GM21786 (cell line): ENCODE results near the gene PSMC5.
A peak's percentile ranks its signal among the peaks of the same experiment; 100 is the strongest.
"Not testable (repeated sequence)": the region's sequence is repeated elsewhere in the genome, so short reads cannot be mapped to it uniquely, and the experiment has no call there.

Source experiments
- ATAC-seq: cut with Tn5 transposase; IDR thresholded peaks from one replicate; pipeline ENCODE4 v1.9.1; 2021; ENCODE audit not compliant: unreplicated experiment

The PSMC5 gene

DNA sequence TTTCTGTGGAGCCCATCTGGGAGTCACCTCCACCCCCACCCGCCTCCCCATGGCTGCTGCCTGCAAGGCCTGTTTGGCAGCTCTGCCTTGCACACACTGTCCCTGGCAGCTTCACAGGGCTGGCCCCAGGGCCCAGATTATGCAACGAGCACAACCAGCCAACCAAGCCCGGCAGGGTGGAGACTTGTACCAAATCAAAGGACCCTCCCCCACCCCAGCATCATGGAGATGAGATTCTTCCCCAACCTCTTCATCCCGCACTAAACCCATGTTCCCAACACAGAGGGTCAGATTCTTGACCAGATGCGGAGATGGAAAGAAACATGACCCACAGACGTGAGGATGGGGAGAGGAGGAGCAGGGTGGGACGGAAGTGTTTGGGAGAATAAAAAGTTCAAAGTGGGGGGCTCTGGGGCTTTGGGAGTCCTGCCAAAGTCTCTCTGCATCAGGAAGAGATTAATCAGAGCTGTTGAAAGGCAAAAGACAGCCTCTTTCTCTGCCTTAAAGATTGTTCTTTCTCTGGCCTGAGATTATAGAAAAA lies 11.5 kb downstream of the PSMC5 start:
- ATAC-seq: no peak

- no peak for ATAC-seq
These were observed 13.5 kb downstream of the PSMC5 start for GRCh38 chr17:63840591-63841349.

- ATAC-seq: no peak
These were observed 14.3 kb downstream of the PSMC5 start for GRCh38 chr17:63841350-63842172.

DNA sequence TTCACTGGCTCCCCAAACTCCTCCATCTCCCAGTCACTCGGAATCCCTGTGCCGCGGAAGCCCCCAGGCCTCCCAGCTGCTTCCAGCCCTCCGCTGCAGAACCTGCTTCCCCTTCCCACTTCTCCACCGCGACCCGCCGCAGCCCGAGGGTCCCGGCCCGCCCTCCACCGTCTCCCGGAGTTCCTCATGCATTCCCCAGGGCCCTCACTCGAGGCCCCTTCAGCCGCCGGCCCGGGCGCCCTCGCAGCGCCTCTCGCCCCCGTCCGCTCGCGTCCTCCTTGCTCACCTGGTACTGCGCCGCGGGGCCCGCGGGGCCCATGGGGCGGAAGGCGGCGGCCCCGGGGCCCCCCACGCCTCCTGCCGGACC lies 14.9 kb downstream of the PSMC5 start:
- ATAC-seq: peak; percentile 6

DNA sequence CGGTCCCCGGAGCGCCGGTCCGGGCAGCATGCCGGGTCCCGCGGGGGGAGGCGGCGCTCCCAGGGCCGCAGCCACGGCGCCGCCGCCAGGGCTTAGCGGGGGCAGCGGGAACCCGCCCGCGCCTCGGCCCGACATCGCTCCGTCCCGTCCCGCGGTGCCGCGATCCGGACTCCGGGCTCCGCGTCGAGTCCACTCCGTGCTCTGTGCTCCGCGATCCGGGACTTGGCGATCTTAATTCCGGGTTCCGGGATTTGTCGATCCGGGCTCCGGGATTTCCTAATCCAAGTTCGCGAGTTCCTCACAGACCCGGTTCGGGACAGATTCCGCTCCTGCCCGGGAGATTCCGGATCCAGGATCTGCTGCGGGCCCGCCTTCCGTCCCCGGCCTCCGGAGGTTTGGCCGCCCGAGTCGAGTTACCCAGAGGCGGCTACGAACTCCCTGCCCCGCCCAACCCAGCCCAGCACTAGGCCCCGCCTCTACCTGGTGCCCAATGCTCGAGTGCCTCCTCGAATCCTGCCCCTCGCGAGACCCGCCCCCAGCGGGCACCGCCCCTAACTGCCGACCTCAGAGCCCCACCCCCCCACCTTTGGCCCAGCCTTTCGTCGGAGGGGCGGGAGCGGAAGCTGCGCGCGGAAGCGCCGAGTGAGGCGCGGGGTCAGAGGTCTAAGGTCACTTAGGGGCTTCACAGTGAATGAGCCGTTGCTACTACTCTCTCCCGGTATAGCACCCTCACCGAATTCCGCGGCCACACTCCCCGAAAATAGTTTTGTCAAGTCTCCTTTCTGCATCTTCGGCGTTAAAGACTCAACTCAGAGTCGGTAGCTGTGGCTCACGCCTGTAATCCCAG lies 15.5 kb downstream of the PSMC5 start, which contains the start of gene SMARCD2:
Gene SMARCD2 (minus strand): TSS at position 146 of the 847 bp plus-strand sequence. CDS start 11 bp downstream, at position 135.
- peak; percentile 79 for ATAC-seq

DNA sequence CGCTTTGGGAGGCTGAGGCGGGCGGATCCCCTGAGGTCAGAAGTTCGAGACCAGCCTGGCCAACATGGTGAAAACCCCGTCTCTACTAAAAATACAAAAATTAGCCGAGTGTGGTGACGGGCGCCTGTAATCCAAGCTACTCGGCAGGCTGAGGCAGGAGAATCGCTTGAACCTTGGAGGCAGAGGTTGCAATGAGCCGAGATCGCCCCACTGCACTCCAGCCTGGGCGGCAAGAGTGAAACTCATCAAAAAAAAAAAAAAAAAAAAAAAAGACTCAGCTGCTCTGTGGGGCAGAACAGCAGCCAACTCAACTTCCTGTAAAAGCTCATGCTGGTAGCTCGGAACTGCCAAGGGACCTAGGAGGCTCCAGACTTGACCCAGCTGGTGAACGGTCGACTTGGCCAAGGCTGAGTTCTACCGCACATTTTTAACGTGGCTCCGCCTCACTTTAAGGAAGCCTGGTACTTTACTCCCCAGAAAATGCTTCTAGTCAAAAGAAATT lies 16.2 kb downstream of the PSMC5 start:
- ATAC-seq: not testable (repeated sequence)

DNA sequence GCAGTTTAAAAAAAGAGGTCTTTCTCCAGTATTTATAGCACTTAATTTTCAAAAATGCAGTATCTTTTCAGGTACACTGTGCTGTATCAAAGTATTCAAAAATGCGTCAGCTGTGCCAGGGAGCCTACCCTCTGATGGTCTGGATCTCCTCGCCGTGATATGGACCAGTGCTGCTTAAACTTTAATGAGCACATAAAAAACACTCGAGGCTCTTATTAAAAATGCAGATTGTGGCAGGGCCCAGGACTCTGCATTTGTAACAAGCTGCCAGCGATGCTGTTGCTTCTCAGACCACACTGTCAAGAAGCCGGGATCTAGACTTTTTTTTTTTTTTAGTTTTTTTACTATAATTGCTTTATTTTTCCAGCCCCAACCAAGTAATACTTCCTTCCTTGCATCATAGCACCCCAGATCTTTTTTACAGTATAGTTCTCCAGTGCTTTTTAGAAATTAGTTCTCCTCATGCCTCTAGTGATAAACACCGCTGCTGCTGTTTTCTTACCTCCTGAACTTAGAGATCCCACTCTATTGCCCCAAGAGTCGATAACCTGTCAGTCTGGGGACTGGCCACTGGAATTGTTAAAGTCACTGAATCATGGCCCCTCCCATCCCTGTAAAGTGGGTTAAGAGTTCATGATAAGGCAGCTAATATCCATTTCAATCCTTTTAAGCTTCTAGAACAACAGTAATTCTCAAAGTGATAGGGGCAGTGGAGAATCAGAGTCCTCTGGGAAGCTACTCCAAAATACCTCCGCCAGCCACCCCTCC lies 16.9 kb downstream of the PSMC5 start:
- ATAC-seq: no peak

GRCh38 chr17:63845509-63845908 lies 18.3 kb downstream of the PSMC5 start:
- no peak for ATAC-seq

DNA sequence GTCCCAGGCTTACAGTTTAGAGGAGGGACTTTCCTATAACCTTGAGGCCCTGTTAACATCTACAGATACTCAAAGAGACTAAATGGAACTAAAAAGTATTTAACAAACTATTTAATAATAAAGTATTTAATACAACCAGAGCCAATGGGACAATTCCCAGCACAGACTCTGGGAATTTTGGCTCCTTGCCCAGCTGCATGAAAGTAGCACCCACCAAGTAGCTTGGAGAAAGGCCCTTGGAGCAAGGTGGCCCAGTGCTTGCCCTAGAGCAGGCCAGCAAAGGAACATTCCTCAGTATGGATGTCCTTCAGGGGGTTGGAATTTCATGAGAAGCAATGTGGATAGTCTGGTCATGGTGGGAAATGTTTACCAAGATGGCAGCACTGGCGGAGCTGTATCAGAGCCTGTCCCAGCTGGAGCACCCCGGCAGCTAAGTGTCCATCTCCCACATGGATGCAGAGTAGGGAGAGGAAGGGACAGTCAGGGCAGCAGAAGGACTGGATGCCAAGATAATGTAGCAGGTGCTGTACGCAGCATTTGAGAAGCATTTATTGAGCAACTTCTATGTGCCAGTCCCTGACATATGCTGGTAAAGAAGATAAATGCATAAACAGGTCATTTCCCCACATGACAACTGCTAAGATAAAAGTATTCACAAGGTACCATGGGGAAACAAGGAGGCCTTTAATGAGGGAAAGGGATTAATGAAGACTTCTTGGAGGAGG lies 20.5 kb downstream of the PSMC5 start:
- no peak for ATAC-seq

DNA sequence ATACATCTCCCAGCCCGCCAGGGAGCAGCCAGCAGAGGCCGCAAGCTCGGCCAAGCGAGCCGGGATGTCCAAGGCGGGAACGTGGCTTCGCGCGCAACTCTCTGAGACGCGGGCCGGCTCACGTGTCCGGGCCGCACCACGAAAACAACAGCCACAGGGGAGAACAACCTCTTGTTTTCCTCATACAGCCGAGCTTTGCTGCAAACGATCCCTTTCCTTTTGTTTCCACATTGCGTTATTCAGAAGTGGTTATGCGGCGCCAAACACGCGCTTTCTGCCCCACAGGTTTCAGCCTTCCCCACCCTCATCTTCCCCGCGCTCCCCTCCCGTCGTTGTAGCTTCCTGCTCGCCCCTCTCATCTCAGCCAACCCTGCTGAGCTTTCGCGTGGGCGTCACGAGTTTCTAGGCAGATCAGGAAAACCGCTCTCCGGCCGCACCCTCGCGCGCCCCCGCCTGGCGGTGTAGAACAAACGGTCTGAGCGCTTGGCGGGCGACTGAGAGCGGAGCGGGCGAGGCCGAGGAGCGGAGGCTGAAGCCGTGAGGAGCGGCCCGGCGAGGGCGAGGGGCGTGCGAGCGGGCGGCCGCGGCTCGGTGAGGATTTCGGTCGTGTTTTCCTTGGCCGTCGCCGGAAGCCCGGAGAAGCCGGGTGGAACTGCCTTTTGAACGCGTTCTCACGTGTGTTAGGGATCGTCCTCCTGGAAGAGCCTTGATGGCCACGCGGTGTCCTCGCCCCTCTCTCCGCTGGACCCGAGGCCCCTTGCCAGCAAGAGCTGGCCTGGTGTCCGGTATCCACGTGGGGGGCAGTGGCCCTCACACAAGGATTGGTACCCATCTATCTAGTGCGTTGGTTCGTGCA lies 21.8 kb downstream of the PSMC5 start:
- peak; percentile 86 for ATAC-seq

GRCh38 chr17:63850401-63850800 lies 23.2 kb downstream of the PSMC5 start:
- no peak for ATAC-seq

GRCh38 chr17:63853260-63853659 lies 26.0 kb downstream of the PSMC5 start:
- ATAC-seq: no peak

- ATAC-seq: no peak
These were observed 27.5 kb downstream of the PSMC5 start for GRCh38 chr17:63854709-63855108.

DNA sequence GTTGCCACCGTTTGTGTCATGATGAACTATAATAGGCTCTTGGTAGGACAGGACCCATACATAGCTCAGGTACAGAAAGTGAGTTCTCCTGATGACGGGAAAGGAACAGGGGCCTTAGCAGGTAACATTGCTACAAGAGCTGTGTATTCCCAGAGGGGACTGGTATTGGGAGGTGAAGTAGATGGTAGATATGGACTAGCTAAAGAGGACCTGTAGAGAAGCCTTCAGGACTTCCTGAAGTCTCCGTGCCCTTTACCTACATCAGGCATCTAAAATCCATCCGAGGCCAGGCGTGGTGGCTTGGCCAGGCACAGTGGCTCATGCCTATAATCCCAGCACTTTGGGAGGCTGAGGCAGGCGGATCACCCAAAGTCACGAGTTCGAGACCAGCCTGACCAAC lies 28.0 kb downstream of the PSMC5 start:
- no peak for ATAC-seq

- ATAC-seq: not testable (repeated sequence)
These were observed 29.2 kb downstream of the PSMC5 start for GRCh38 chr17:63856425-63856824.

GRCh38 chr17:63859257-63859656 lies 32.0 kb downstream of the PSMC5 start:
- no peak for ATAC-seq

DNA sequence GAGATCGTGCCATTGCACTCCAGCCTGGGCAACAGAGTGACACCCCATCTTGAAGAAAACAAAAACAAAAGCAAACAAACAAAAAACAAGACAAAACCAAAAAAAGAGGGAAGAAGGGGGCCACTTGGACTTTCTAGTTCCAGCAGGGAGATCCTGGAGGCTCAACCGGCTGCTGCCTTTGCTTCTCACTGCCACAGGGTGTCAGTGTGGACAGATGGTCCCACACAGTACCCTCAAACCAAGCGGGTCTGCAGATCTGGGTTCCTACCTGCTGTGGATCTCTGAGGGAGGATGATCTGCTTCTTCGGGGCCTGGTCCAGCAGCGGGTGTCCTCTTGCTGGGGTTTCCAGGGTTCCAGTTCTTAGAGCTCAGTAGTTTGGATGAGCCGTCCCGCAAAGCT lies 39.4 kb downstream of the PSMC5 start:
- not testable (repeated sequence) for ATAC-seq

GRCh38 chr17:63869491-63870291 lies 42.5 kb downstream of the PSMC5 start:
- ATAC-seq: not testable (repeated sequence)
